Stimulated activated CD4-positive, alpha-beta T cell treated with anti-CD3 and anti-CD28 coated beads, Interleukin-15, amount 100 ng/mL, for 48 hours (primary cell): ENCODE data around the gene USPL1.

Experiments used
- DNase-seq, 2 donors: peaks; one replicate each; pipeline ENCODE4 v3.0.0-alpha.2; 2020; ENCODE audit warnings: low read depth in 2 of 2

The USPL1 gene

DNA sequence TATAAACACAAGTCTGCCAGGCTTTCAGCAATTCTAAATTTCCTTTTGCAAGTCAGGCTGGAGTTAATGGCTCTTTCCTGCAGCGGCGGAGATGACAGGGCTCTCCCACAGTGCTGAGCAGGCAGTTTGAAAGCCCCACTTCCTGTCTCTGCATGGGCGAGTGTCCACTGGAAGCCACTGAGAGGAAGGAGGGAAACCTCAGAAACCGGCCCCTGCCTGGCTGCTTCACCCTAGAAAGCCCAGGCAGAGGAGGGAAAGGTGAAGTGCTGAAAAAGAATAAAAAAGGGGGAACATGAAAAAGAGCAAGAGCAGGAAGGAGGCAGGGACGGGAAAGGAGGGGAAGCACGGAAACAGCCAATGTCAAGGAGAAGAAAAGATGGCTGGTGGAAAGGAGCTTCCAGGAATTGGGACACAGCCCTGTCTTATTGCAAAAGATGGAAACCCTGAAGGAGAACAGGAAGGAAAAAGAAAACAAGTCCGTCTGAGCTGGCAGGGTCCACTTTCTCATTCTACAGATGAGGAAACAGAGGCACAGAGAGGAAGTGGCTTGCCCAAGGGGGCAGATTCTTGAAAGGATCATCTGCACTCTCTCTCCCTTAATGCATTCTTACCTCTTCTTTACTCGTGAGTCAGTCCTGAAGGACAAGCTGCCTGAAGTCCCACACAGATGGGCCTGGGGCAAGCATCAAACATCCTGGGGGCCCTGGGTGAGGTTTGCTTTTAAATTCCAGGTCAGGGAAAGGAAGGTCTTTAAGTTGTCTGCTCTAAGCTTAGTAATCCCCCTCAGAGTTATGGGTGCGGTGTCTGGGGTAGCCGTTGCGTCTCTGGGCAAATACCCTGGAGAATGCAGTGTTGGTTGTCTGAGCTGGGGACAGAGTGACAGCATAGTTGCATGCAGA, 78.8 kb downstream of the USPL1 start:
- DNase-seq = no peak

DNA sequence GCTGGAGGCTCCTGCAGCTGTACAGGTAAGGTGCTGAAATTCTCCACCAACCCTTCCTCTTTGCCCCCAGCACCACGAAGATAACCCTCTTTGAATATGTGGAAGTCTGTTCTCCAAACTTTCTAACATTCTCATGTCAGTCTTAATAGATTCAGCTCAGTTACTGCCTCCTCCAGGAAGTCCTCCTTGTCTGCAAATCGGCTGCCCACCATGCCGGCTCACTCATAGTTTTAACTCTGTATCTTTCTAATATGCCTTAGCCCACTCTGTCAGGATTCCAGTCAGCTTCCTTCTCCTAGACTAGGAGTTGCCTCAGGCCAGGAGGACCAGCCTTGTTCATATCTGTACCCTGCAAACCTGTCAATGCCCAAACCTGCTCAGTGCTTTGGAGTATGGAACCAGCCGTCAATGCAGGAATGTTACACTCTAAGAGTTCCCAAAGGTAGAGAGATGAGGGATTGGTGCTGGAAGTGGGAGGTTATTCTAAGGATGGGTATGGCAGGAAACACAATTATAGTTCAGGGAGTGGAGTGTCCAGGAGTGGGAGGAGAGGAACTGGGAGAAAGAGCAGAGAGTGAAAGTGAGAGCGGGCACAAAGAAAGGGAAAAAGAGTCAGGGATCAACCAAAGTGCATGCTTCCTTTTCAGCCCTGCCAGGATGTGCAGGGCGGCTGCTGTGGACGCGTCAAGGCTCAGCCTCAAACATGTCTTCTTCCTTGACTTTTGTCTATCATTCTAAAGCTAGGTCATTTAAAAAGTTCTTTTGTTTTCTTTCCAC, 79.6 kb downstream of the USPL1 start:
- DNase-seq = no peak

DNA sequence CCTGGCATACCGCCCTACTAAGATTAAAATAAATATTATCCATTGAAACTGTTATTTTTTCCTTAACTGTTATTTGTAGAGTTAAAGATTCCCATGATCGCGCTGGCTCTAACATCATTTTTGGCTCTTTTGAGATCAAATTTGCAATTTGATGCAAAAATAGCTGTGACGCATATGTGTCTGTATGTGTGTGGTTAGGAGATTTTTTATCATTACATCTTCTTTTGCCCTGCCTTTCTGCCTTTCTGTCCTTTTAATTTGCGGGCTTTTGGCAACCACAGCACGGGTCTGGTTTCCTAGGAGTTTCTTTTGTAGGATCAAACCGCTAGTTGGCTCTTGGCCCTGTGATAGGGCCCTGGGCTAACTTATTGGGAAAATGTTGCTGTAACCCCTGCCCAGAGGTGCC, 80.3 kb downstream of the USPL1 start:
- no peak for DNase-seq

DNA sequence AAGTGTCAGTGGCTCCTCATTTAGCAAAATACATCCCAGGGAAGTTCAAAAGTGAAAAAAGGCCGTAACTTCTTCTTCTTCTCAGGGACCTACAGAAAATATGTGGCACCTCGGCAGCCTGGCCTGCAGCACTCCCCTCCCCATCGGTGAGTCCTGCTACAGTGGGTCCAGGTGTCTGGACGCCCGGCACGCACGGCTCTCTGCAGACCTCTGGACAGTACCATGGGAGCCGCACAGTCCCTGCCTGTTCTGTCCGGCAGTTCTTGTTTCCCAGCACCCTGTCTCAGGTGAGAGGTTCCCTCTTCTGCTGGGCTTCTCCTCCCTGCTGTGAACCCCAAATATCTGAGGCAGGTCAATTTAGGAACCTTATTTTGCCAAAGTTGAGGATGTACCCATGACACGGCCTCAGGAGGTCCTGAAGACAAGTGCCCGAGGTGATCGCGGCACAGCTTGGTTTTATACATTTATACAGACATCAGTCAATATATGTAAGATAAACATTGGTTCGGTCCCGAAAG, 80.8 kb downstream of the USPL1 start:
- DNase-seq = no peak

DNA sequence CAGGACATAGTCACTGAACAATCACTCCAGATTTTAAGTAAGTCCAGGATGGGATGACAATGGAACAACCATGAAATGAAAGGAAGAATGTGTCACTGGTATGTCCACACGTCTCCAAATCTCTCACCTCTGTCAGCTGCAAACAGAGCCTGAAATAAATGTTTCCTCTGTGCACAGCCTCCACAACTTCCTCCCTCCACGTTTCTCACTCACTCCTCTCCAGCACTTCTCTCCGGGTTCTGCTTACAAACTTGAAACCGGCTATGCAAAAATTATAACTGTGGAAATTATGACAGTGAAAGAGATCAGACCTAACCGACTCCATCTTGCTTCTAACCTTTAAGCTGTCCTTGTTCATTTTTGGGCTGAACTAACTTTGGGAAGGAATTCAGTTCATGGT, 82.6 kb downstream of the USPL1 start:
- no peak for DNase-seq

DNA sequence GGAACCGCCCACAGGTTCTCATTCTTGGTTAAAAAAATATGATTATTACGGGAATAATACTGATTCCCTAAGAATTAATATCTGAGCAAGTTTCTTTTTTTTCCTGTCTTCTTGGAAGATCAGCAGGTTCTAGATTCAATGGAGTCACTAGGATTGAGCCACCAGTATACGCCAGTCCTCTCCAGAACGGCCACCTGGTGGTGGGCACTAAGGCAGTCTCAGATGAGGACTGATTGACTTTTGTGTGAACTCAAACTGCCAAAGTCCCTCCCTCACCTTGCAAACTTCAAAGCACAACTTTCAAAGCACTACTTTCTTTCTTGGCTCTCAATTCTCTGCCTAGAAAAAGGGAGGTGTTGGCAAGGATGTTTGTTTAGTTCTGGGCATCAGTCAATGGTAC, 84.3 kb downstream of the USPL1 start:
- DNase-seq = no peak

DNA sequence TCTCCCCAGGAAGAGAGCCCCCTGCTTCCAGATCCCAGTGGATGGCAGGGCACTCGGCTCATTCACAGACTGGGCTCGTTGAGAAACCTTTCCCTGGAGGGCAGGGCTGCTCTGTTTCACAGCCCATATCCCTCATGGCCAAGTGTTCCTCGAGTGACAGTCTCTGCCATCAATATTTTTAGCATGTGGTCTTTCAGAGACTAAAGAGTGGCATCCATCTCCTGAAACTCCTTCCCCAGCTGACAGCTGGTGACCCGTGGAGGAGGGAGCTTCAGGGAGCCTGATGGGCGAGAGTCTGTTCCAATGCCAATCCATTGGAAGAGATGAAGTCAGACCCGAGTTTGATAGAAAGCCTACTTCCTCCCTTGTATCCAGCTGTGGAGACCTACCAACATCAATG, 86.9 kb downstream of the USPL1 start:
- no peak for DNase-seq

DNA sequence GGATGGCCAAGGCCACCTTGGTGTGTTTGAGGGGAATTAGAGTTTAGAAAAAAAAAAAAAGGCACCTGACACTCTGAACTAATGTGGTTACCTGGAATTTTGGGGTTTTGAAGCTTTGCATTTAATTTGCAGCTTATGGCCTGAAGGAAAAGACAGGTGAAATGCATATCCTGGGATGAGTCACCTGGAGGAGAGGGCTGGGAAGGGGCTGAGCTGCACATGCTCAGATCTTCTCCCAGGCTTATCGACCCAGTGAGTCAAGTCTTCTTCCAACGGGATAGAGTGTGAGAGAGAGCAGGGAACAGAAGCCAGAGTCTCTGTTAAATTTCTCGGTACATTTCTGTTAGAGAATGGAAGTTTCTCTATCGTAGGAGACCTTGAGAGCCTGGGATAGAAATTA, 88.0 kb downstream of the USPL1 start:
- no peak for DNase-seq

DNA sequence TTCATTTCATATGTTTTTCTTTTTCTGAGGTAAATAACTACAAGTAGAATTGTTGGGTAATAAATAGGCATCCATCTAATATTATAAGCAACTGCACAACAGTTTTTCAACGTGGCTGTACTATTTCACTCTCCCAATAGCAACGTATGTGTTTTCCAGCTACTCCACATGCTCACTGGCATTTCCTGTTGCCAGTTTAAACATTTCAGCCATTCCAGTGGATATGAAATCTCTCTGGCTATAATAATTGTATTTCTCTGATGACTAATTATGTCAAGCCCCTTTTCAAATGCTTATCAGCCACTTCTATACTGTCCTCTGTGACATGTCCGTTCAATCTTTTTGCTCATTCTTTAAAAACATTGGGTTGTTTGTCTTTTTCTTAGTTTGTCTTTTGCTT, 90.8 kb downstream of the USPL1 start:
- DNase-seq = no peak
